GM23338 (cell line): Measurements from ENCODE around the gene IL20. TPM values are rescaled to one million over a fixed set of nuclear protein-coding genes. Genes with fewer than 3 reads are reported as not detected.

Experiments used
- ATAC-seq: fragments of 200-7000 bp; cut with Tn5 transposase; 3 replicates; pipeline ENCODE4 v1.9.1; 2020
- DNase-seq: peaks from one replicate; pipeline ENCODE4 v3.0.0-alpha.2; 2015; ENCODE audit warnings: low spot score
- H2AFZ ChIP-seq: fragments of 200-600 bp; sonication (generic); 2 replicates; pipeline ENCODE4 v1.8.0; 2016; ENCODE audit warnings: antibody characterized with exemption, mild to moderate bottlenecking, moderate library complexity
- H3F3A ChIP-seq: fragments of 200-600 bp; sonication (generic); replicated peaks from 2 replicates; pipeline ENCODE4 v1.8.0; 2017; ENCODE audit warnings: antibody characterized with exemption, mixed run types, low read depth
- H3K27ac ChIP-seq: fragments of 200-600 bp; sonication (generic); 2 replicates; pipeline ENCODE4 v1.6.1; 2016; ENCODE audit warnings: low read depth
- H3K27me3 ChIP-seq: fragments of 200-600 bp; sonication (generic); 2 replicates; pipeline ENCODE4 v1.8.0; 2016; ENCODE audit warnings: mild to moderate bottlenecking, mixed run types, moderate library complexity; ENCODE audit not compliant: insufficient read depth
- H3K36me3 ChIP-seq: fragments of 200-600 bp; sonication (generic); 2 replicates; pipeline ENCODE4 v1.8.0; 2016; ENCODE audit warnings: mild to moderate bottlenecking; ENCODE audit not compliant: insufficient read depth
- H3K4me1 ChIP-seq: fragments of 200-600 bp; sonication (generic); 2 replicates; pipeline ENCODE4 v1.8.0; 2016; ENCODE audit warnings: mild to moderate bottlenecking, moderate library complexity; ENCODE audit not compliant: insufficient read depth
- H3K4me2 ChIP-seq: fragments of 200-600 bp; sonication (generic); 2 replicates; pipeline ENCODE4 v1.7.1; 2017; ENCODE audit warnings: mixed run types
- H3K4me3 ChIP-seq: fragments of 200-600 bp; sonication (generic); 2 replicates; pipeline ENCODE4 v1.6.1; 2016; ENCODE audit warnings: mixed run types
- H3K79me2 ChIP-seq: fragments of 200-600 bp; sonication (generic); replicated peaks from 2 replicates; pipeline ENCODE4 v1.8.0; 2017; ENCODE audit warnings: mild to moderate bottlenecking; ENCODE audit not compliant: insufficient read depth
- H3K9me2 ChIP-seq: fragments of 200-600 bp; sonication (generic); 2 replicates; pipeline ENCODE4 v1.8.0; 2017; ENCODE audit not compliant: insufficient read depth
- H4K20me1 ChIP-seq: fragments of 200-600 bp; sonication (generic); replicated peaks from 2 replicates; pipeline ENCODE4 v1.8.0; 2017; ENCODE audit warnings: mild to moderate bottlenecking; ENCODE audit not compliant: insufficient read depth
- H3K27ac Mint-ChIP-seq: 2 replicates; pipeline ENCODE4 v1.8.0; 2020; ENCODE audit warnings: inconsistent platforms, mild to moderate bottlenecking, moderate library complexity, mixed read lengths
- H3K27me3 Mint-ChIP-seq: 3 replicates; pipeline ENCODE4 v1.8.0; 2022; ENCODE audit warnings: low read depth, mild to moderate bottlenecking, moderate library complexity, mixed read lengths, inconsistent platforms; ENCODE audit not compliant: insufficient read depth, poor library complexity
- H3K36me3 Mint-ChIP-seq: 3 replicates; pipeline ENCODE4 v1.8.0; 2021; ENCODE audit warnings: low read depth, mild to moderate bottlenecking, inconsistent platforms, moderate library complexity, mixed read lengths
- H3K4me1 Mint-ChIP-seq: 3 replicates; pipeline ENCODE4 v1.8.0; 2020; ENCODE audit warnings: mild to moderate bottlenecking, inconsistent platforms, mixed read lengths
- H3K4me3 Mint-ChIP-seq: 3 replicates; pipeline ENCODE4 v1.8.0; 2021; ENCODE audit warnings: moderate library complexity, mild to moderate bottlenecking, inconsistent platforms, mixed read lengths
- H3K9me3 Mint-ChIP-seq: 3 replicates; pipeline ENCODE4 v1.8.0; 2020; ENCODE audit warnings: moderate library complexity, mild to moderate bottlenecking, inconsistent platforms, mixed read lengths
- CREB1 ChIP-seq: fragments of 250-450 bp; sonication (Bioruptor Pico); IDR thresholded peaks from 2 replicates; pipeline ENCODE4 v1.5.0; 2020; ENCODE audit warnings: low read depth, mild to moderate bottlenecking, moderate library complexity
- CTCF ChIP-seq, 2 experiments: fragments of 200-600 bp in 1 of 2; sonication (generic) in 1 of 2; conservative IDR thresholded peaks; 2 replicates each; pipeline versions ENCODE4 v1.5.1 to v1.6.1; 2016 to 2017; ENCODE audit warnings: antibody characterized with exemption in 2 of 2, low read depth in 2 of 2, mild to moderate bottlenecking in 2 of 2, moderate library complexity in 1 of 2
- ETS1 ChIP-seq: IDR thresholded peaks from 2 replicates; pipeline ENCODE4 v1.6.1; 2016; ENCODE audit warnings: antibody characterized with exemption
- EZH2 ChIP-seq: fragments of 200-600 bp; sonication (generic); IDR thresholded peaks from one replicate; pipeline ENCODE4 v1.8.0; 2017; ENCODE audit warnings: antibody characterized with exemption, mild to moderate bottlenecking, low read depth; ENCODE audit not compliant: unreplicated experiment
- EZH2phosphoT487 ChIP-seq: fragments of 200-600 bp; sonication (generic); IDR thresholded peaks from one replicate; pipeline ENCODE4 v1.8.1; 2018; ENCODE audit warnings: antibody characterized with exemption; ENCODE audit not compliant: unreplicated experiment
- JUNB ChIP-seq: IDR thresholded peaks from one replicate; pipeline ENCODE4 v1.6.1; 2016; ENCODE audit warnings: antibody characterized with exemption; ENCODE audit not compliant: unreplicated experiment
- NANOG ChIP-seq: IDR thresholded peaks from 2 replicates; pipeline ENCODE4 v1.6.1; 2016; ENCODE audit warnings: antibody characterized with exemption, borderline replicate concordance
- POLR2AphosphoS5 ChIP-seq: IDR thresholded peaks from 2 replicates; pipeline ENCODE4 v1.6.1; 2016; ENCODE audit warnings: antibody characterized with exemption, low read depth
- REST ChIP-seq: IDR thresholded peaks from one replicate; pipeline ENCODE4 v1.6.1; 2018; ENCODE audit warnings: antibody characterized with exemption; ENCODE audit not compliant: unreplicated experiment
- ZNF114 ChIP-seq: fragments of 250-450 bp; sonication (Bioruptor Pico); IDR thresholded peaks from 2 replicates; pipeline ENCODE4 v1.5.0; 2020; ENCODE audit warnings: mild to moderate bottlenecking, moderate library complexity
- ZNF331 ChIP-seq: fragments of 250-450 bp; sonication (Bioruptor Pico); IDR thresholded peaks from 2 replicates; pipeline ENCODE4 v1.5.0; 2020; ENCODE audit warnings: low read depth, mild to moderate bottlenecking, moderate library complexity
- polyA plus RNA-seq: library from polyadenylated mRNA; unstranded; fragments of >200 nt; fragmentation: Nextera tagmentation; extraction: Ambion mirVana; gene quantifications from 2 replicates; pipeline ENCODE4 v1.2.1, GENCODE V29; 2016
- total RNA-seq: library from RNA; depleted of rRNA; stranded (reverse); fragments of >200 nt; shearing (Covaris generic); gene quantifications from 2 replicates; pipeline ENCODE4 v1.2.3, GENCODE V29; 2014

Gene IL20
- total and polyA plus RNA-seq, 2 experiments from 2014 or later: not detected

GRCh38 chr1:206842854-206843253 lies 22.6 kb upstream of the IL20 start (continued):
- TF ChIP-seq CTCF (conservative IDR thresholded peaks at IDR 0.05; ENCODE audit: low read depth in 2 of 2): no peak
- no peak for TF ChIP-seq CREB1 (CRISPR knock-in tag)
- TF ChIP-seq REST: no peak
- no peak for TF ChIP-seq ETS1
- TF ChIP-seq NANOG: no peak
- TF ChIP-seq EZH2phosphoT487: no peak
- no peak for TF ChIP-seq EZH2
- TF ChIP-seq POLR2AphosphoS5: no peak
- TF ChIP-seq JUNB: no peak
- TF ChIP-seq ZNF114 (CRISPR knock-in tag): no peak

- Histone ChIP-seq H2AFZ (no peak overlapping the region), H3K9me2 (no peaks in the 10 kb centered on the region), H3K27me3 (no peaks in the 10 kb centered on the region), H3K4me2 (no peak overlapping the region), H3K27ac (no peak overlapping the region), H3K79me2 (no peaks in the 10 kb centered on the region), H3K4me1 (no peaks in the 10 kb centered on the region), H3F3A (no peaks in the 10 kb centered on the region), H3K4me3 (no peak overlapping the region), H3K36me3 (no peaks in the 10 kb centered on the region), H4K20me1 (no peaks in the 10 kb centered on the region)
- Mint-ChIP-seq H3K9me3 (no peaks in the 10 kb centered on the region; the same call in 2 of the 3 replicates), H3K27me3 (no peaks in the 10 kb centered on the region), H3K36me3 (no peaks in the 10 kb centered on the region), H3K4me3 (no peak overlapping the region), H3K27ac (no peak overlapping the region), H3K4me1 (no peaks in the 10 kb centered on the region)
- ATAC-seq: no peak
- no peak for DNase-seq
- no peak for TF ChIP-seq EZH2phosphoT487
- no peak for TF ChIP-seq EZH2
- TF ChIP-seq JUNB: no peak
- no peak for TF ChIP-seq ETS1
- TF ChIP-seq CTCF (conservative IDR thresholded peaks at IDR 0.05; ENCODE audit: low read depth in 2 of 2): no peak
- TF ChIP-seq CREB1 (CRISPR knock-in tag): no peak
- no peak for TF ChIP-seq ZNF331
- no peak for TF ChIP-seq NANOG
- no peak for TF ChIP-seq ZNF114 (CRISPR knock-in tag)
Measured at GRCh38 chr1:206843626-206844025, 21.8 kb upstream of the IL20 start.
